HPDE6-E6E7 (cell line): ENCODE results near the gene TBC1D22A.
A peak's percentile ranks its signal among the peaks of the same experiment; 100 is the strongest.

ENCODE experiments used
- DNase-seq: peaks from one replicate; pipeline ENCODE4 v3.0.0; 2011; ENCODE audit warnings: missing footprints; ENCODE audit errors: extremely low spot score

TBC1D22A gene

GRCh38 chr22:47122441-47123000 is 360.1 kb downstream of the TBC1D22A start:
- DNase-seq = no peak

GRCh38 chr22:47123006-47123826 is 360.8 kb downstream of the TBC1D22A start:
- DNase-seq = no peak

- no peak for DNase-seq
Observed at GRCh38 chr22:47123827-47124442, 361.5 kb downstream of the TBC1D22A start.

GRCh38 chr22:47124451-47124881 is 362.0 kb downstream of the TBC1D22A start:
- DNase-seq = no peak

GRCh38 chr22:47124961-47125360 is 362.5 kb downstream of the TBC1D22A start:
- no peak for DNase-seq

GRCh38 chr22:47125603-47126002 is 363.2 kb downstream of the TBC1D22A start:
- DNase-seq = no peak

- DNase-seq = no peak
Observed at GRCh38 chr22:47126344-47126811, 363.9 kb downstream of the TBC1D22A start.

GRCh38 chr22:47127441-47127871 is 365.0 kb downstream of the TBC1D22A start:
- DNase-seq = no peak

- DNase-seq = no peak
Observed at GRCh38 chr22:47128216-47128615, 365.8 kb downstream of the TBC1D22A start.

- DNase-seq = no peak
Observed at GRCh38 chr22:47128622-47129215, 366.3 kb downstream of the TBC1D22A start.

GRCh38 chr22:47129902-47130635 is 367.6 kb downstream of the TBC1D22A start:
- peak; percentile 39 for DNase-seq

- no peak for DNase-seq
Observed at GRCh38 chr22:47130883-47131631, 368.6 kb downstream of the TBC1D22A start.

- no peak for DNase-seq
Observed at GRCh38 chr22:47131632-47132427, 369.4 kb downstream of the TBC1D22A start.

- no peak for DNase-seq
Observed at GRCh38 chr22:47132428-47132825, 370.0 kb downstream of the TBC1D22A start.

GRCh38 chr22:47133061-47133969 is 370.9 kb downstream of the TBC1D22A start:
- DNase-seq = no peak

- DNase-seq = no peak
Observed at GRCh38 chr22:47134222-47134621, 371.8 kb downstream of the TBC1D22A start.

GRCh38 chr22:47135338-47135737 is 372.9 kb downstream of the TBC1D22A start:
- no peak for DNase-seq

- no peak for DNase-seq
Observed at GRCh38 chr22:47136050-47136449, 373.6 kb downstream of the TBC1D22A start.

- DNase-seq = no peak
Observed at GRCh38 chr22:47136671-47137070, 374.2 kb downstream of the TBC1D22A start.
